GM19467 (cell line): Measurements from ENCODE around the gene CARS2.
"Not testable (repeated sequence)": the region's sequence is repeated elsewhere in the genome, so short reads cannot be mapped to it uniquely, and the experiment has no call there.

Experiments used
- ATAC-seq: cut with Tn5 transposase; IDR thresholded peaks from one replicate; pipeline ENCODE4 v1.9.1; 2021; ENCODE audit warnings: mild to moderate bottlenecking, moderate library complexity; ENCODE audit not compliant: unreplicated experiment

The CARS2 gene, protein sequence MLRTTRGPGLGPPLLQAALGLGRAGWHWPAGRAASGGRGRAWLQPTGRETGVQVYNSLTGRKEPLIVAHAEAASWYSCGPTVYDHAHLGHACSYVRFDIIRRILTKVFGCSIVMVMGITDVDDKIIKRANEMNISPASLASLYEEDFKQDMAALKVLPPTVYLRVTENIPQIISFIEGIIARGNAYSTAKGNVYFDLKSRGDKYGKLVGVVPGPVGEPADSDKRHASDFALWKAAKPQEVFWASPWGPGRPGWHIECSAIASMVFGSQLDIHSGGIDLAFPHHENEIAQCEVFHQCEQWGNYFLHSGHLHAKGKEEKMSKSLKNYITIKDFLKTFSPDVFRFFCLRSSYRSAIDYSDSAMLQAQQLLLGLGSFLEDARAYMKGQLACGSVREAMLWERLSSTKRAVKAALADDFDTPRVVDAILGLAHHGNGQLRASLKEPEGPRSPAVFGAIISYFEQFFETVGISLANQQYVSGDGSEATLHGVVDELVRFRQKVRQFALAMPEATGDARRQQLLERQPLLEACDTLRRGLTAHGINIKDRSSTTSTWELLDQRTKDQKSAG

DNA sequence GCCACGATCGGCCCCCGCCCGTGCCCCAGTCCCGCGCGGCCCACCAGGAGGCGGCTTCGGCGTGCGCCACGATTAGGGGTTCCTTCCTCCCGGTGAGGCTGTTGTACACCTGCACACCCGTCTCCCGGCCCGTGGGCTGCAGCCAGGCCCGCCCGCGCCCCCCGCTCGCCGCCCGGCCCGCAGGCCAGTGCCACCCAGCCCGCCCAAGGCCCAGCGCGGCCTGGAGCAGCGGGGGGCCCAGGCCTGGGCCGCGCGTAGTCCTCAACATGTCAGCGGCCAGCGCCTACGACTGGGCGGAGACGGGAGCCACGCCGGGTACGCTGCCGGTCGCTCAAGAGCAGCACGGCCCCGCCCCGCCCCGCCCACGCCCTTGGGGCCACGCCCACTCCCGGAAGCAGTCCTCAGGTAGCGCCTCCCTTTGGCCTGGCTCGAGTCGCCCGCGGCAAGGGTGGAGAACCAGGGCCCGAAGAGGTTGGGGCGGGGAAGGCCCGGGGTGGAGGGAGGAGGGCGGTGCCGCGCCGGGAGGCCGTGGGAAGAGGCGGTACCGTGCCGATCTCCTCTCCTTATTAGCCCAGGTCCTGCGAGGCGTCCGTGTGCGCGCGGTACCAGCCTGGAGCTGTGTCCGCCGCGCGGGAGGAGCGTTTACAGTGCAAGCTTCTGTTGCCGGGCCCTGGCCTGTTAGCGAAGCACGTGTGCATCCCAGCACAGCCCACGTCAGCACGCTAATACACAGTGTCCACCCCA lies at the start of gene CARS2:
Gene CARS2 (minus strand): TSS at position 291 of the 744 bp plus-strand sequence. CDS start 23 bp downstream, at position 268.
- ATAC-seq: peak; percentile 92

DNA sequence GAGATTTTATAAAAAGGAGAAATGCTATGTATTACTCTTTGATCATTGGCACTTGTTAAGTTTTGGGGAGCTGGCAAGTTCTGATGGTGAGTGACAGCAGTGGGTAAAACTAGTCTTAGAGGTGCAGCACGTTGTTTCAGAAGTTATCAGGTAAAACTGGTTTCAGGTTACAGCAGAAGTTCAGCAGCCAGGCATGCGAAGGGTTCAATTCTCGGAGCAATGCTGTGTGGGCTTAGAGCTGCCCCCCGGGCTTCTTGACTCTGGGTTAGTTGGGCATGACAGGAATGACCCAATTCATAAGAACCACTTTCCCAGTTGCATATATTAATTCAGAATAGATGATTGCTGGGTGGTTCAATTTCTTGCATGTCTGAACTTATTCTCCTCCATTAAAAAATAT lies 42.4 kb upstream of the CARS2 start:
- no peak for ATAC-seq

DNA sequence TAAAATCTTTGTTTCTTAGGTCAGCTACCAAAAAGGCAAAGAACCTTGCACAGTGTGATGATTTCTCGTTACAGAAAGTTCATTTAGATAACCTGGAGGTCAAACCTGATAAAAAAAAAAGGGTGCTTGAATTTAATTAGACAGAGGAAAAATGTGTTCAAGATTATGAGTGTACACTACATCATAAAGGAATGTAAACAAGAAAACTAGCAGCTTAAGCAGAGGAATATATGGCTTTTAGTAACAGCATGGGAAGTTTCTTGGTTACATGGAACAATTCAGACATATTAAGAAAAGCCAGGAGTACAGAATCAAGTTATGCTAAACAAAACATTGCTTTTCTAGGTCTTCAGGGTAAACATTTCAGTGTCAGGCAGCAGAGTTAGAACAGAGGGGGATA lies 40.5 kb upstream of the CARS2 start:
- ATAC-seq: no peak

DNA sequence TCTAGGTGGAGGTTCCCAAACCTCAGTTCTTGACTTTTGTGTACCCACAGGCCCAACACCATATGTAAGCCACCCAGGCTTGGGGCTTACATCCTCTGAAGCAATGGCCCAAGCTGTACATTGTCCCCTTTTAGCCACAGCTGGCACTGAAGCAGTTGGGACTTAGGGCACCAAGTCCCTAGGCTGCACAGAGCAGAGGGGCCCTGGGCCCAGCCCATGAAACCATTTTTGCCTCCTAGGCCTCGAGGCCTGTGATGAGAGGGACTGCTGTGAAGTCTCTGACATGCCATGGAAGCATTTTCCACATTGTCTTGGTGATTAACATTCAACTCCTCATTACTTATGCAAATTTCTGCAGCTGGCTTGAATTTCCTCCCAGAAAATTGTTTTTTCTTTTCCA lies 37.8 kb upstream of the CARS2 start:
- ATAC-seq: no peak

DNA sequence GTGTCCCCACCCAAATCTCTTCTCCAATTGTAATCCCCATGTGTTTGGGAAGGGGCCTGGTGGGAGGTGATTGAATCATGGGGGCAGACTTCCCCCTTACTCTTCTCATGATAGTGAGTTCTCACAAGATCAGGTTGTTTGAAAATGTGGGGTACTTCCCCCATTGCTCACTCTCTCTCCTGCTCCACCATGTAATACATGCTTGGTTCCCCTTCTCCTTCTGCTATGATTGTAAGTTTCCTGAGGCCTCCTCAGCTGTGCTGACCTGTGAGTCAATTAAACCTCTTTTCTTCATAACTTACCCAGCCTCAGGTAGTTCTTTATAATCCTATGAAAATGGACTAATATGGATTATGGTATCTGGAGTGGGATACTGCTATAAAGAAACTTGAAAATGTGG lies 31.6 kb upstream of the CARS2 start:
- no peak for ATAC-seq

DNA sequence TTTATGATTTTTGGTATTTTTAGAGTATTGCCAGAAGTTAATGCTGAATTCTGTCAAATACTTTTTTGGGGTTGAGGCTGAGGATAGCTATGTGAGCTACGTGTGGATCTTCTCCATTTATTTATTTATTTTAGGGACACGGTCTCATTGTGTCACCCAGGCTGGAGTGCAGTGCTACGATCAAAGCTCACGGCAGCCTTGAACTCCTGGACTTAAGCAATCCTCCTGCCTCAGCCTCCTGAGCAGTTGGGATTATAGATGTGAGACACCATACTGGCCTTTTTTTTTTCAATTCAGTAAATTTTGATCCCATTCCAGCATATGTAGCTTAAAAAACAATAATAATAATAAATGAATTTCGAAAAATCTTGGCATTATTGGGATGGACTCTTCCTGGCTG lies 28.6 kb upstream of the CARS2 start:
- no peak for ATAC-seq

DNA sequence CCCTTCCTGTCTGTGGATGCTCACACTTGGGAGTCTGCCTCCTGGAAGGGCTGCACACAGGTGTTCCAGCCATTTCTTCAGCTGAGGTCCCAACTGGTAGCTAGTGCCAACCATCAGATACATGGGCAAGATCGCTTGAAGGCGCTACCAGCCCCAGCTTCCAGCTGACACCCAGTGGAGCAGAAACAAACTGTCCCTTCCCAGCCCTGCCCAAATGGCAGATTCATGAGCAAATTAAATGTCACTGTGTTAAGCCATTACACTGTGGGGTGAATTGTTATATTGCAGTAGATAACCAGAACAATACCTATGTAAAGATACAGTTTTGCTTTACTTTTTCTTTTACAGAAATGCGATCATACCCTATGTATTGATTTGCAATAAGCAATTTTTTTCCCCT lies 25.2 kb upstream of the CARS2 start:
- no peak for ATAC-seq

DNA sequence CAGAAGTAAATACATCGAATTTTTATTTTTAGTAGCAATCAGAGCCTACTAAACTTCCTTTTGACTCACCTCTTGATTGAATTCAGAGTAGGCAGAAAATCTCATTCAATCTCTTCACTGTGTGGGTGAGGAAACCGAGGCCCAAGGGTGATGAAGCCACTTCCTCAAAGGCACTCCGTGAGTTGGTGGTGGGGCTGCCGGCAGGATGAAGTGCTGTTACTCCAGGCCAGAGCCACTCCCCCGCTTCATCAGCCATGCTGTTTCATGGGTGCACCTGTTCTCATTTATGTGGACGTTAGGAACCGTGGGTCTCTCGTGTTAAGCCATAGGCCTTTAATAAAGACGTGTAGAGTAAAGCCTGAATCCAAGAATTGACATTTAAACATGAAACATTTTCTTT lies 20.8 kb upstream of the CARS2 start:
- ATAC-seq: peak; percentile 68

DNA sequence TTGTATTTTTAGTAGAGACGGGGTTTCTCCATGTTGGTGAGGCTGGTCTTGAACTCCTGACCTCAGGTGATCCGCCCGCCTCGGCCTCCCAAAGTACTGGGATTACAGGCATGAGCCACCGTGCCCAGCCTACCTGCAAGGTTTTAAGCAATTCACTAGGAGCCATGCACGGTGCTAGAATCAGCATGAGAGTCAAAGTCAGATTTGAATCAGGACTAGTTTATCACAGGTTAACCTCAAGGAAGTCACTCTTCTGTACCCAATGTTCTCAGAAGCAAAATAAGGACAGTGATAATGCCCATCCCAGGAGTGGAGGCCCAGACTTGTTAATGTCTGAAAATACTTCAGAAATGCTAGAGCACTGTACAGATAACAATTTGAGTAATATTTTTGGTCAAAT lies 20.2 kb upstream of the CARS2 start:
- not testable (repeated sequence) for ATAC-seq

DNA sequence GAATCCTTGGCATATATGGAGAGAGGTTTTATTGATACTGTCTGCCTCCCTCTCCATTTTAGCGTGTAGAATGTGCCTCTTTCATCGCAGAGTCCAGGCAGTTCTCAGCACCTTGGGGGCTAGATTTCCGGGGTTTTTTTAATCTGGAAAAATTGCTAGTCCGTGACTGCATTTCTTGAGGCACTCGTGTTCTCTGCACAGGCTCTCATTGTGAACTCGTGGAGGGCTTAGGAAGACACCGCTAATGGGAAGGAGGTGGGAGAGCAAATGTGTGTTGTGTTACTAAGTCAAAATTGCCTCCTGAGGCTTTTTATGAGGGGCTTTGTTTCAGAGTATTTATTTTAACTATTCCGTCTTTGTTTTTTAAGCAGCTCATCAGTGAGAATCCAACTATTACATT lies 17.7 kb upstream of the CARS2 start:
- ATAC-seq: no peak

DNA sequence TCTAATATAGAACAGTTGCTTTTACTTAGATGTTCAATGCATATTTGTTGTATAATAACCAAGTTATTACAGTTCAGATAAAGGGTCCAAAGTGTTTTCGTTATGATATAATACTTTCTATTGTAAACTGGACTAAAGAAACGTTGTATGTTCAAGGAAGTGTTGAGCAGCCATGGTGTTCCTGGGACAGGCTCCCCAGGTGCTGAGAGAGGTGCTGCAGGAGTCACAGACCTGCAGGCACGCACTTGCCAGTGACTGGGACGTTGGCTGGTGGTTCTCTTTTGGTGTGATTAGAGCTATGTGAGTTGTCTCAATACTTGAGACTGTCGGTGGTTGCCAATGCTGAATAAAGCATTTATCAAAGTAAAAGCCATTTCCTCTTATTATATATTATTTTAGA lies 17.1 kb upstream of the CARS2 start:
- ATAC-seq: no peak

DNA sequence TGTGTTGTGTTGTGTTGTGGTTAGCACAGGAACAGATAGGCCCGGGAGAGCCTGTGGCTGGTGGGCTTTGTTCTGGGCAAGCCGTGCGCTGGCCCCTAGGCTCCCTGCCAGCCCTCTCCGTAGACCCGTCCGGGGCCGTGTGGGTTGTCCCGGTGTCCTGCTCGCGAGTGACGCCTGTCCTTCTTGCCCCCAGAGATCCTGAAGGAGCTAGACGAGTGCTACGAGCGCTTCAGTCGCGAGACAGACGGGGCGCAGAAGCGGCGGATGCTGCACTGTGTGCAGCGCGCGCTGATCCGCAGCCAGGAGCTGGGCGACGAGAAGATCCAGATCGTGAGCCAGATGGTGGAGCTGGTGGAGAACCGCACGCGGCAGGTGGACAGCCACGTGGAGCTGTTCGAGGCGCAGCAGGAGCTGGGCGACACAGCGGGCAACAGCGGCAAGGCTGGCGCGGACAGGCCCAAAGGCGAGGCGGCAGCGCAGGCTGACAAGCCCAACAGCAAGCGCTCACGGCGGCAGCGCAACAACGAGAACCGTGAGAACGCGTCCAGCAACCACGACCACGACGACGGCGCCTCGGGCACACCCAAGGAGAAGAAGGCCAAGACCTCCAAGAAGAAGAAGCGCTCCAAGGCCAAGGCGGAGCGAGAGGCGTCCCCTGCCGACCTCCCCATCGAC lies 13.3 kb upstream of the CARS2 start:
- ATAC-seq: no peak

DNA sequence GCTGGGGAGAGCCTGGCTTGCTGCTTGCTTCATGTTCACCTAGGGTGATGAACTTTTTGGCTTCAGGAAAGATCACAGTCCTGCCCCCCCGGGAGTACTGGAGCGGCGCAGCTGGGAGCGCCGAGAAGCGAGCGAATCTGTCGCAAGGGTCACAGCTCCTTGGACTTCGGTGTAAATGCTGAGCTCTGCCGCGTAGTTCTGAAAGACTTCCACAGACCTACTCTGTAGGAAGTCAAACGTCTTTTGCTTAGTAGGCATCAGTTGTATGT lies 10.3 kb upstream of the CARS2 start:
- no peak for ATAC-seq

DNA sequence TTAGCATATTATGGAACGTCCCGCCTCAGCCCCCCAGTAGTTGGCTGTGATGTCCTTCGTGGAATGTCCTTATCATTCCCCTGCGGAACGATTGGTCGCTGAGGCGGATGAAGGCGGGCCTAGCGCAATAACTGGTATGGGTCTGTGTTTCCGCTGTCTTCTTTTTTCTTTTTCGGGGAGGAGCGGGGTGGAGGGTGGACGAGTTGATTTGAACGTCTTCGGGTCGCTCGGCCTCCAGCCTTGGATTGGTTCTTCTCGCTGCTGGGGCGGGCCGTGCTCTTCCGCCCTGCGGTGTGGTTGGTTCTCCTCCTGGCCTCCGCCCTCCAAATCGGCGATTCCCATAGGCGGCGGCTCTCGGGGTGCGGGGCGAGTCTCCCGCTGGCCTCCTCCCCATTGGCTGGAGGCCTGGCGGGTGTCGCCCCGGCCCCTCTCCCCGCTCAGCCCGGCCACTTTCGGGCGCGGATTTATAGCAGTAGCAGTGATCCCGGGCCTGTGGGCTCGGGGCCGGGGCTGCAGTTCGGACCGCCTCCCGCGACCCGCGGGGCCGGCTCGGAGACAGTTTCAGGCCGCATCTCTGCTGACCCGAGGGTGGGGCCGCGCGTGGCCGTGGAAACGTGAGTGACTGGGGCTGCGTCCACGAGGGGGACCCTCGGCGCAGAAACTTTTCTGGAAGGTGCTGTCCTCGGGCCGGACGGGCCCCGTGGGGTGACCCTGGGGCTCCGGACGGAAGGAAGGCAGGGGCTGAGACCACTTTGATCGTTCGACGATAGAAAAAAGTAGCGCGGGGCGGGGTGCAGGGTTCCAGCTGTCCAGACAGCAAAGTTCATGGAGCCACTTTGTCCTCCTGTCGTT lies 9.7 kb upstream of the CARS2 start:
- ATAC-seq: peak; percentile 60

DNA sequence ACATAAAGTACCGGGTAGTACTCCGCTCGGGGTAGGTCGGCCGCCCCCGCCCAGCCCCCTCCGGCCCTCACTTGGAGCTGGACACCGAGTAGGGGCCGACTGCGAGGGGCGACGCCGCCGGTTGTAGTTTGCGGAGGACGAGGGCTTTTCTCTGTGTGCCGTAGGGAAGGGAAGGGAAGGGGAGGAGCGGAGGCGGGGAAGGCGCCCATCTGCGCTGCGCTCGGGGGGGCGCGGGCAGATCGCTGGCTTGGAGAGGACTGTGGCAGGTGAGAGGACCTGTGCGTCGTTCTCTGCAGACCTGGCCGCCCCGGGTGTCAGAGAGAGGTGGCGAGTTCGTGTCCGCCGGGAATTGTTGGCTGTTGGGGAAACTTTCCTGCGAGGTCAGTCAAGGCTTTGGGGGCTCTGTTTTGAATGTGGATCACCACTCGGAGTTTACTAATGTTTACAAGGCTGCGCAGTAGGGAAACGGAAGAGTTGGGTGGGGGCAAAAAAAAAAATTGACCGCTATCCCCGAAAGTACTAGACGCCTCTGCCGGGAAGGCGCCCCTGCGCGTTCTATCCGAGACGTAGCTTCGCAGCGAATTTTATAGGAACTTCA lies 9.0 kb upstream of the CARS2 start:
- no peak for ATAC-seq

DNA sequence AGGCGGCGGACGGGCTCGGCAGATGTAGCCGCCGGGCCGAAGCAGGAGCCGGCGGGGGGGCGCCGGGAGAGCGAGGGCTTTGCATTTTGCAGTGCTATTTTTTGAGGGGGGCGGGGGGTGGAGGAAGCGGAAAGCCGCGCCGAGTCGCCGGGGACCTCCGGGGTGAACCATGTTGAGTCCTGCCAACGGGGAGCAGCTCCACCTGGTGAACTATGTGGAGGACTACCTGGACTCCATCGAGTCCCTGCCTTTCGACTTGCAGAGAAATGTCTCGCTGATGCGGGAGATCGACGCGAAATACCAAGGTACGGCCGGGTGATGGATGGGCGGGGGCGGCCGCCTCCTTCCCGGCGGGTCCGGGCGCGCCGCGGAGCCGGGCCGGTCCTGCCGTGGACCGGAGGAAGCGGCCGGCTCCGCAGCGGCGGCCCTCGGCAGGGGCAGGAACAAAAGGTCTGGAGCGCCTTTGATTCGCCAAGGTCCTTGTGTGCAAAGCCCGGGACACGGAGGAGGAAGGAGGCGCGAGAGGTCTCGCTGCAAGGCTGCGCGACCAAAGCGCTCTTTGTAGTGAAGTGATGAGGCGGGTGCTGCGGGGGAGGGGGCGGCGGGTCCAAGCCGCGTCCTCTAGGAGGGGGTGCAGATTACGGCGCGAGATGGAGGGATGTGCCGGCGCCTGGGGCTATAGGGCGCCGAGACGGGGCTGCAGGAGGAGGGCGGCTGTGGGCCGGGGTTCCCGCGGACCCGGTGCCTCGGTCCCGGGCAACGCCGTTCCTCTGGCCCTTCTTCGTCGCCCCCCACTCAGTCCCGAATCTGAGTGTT lies 8.3 kb upstream of the CARS2 start:
- no peak for ATAC-seq

DNA sequence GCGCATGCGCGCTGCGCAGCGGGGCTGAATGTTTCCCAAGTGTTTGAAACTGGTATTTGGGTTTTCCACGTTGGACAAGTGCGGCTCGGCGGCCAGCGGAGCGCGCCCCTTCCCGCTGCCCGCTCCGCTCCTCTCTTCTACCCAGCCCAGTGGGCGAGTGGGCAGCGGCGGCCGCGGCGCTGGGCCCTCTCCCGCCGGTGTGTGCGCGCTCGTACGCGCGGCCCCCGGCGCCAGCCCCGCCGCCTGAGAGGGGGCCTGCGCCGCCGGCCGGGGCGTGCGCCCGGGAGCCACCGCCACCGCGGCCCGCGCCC lies 7.7 kb upstream of the CARS2 start, which contains the start of gene ING1:
Gene ING1 (plus strand): TSS at position 59 of the 311 bp plus-strand sequence. CDS start 450 bp downstream, outside the sequence.
- no peak for ATAC-seq

DNA sequence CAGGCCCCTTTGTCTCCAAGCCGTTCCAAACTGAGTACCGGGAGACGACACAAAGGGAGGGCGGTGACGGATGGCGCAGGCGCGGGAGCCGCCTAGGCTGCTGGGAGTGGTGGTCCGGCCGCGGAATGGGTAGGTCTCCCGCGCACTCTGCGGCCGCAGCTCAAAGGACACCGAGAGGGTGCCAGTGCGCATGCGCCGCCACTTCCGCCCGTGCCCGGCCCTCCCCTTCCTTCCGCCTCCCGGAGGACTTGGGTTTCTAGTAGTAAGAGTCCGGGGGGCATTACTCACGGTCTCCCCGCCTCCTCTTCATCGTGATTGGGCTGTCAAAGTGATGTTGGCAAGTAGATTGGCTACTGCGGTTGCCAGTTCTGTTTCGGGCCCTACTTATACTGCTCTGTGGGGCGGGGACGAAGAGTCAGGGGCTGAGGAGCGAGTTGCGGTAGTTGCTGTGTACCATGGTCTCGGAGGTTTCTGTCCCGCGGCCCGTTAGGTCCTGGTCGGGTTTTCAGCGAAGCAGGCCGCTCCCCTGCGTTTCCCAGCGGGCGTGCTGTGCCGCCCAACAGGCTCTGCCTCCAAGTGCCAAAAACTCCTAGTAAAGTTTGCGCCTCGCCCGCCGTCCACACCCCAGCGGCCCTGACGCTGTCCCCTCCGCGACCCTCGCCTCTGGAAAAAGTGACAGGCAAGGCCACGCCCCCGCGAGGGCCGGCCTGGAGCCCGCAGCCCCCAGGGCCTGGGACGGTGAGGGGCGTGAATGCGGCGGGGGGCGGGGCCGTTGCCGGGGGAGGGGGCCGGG lies 7.1 kb upstream of the CARS2 start:
- ATAC-seq: peak; percentile 44
